ENCODE data around the gene PHLDB2. TPM values are rescaled to one million over a fixed set of nuclear protein-coding genes. Genes with fewer than 3 reads are reported as not detected.

Gene PHLDB2
- total RNA-seq, 1 experiment from 2014 or later, result 143 TPM

GRCh38 chr3:111949712-111950111, 90.6 kb downstream of the PHLDB2 start:
- BruUV-seq (replicated peaks), result no TSS peak
- TF ChIP-seq ATF3 (IDR thresholded peaks at IDR 0.05) (no peak), JUND (IDR thresholded peaks at IDR 0.05) (no peak), ZFX (IDR thresholded peaks at IDR 0.05) (no peak), FOSL1 (IDR thresholded peaks at IDR 0.05; ENCODE audit: low read depth) (no peak), POLR2A (IDR thresholded peaks at IDR 0.05; ENCODE audit: borderline replicate concordance, extremely low read depth, insufficient read depth, insufficient read length) (no peak), YY1 (IDR thresholded peaks at IDR 0.05; ENCODE audit: extremely low read depth, insufficient replicate concordance, low read depth, low read length) (no peak), CBX3 (IDR thresholded peaks at IDR 0.05; ENCODE audit: low read depth) (no peak), TCF7L2 (IDR thresholded peaks at IDR 0.05; ENCODE audit: borderline replicate concordance, extremely low read depth, insufficient read depth, insufficient read length) (no peak), ZNF274 (IDR thresholded peaks at IDR 0.05; ENCODE audit: low read depth, low read length) (no peak), RAD21 (IDR thresholded peaks at IDR 0.05; ENCODE audit: low read depth) (no peak), SP1 (IDR thresholded peaks at IDR 0.05; ENCODE audit: low read depth) (no peak), SIN3A (IDR thresholded peaks at IDR 0.05; ENCODE audit: low read depth) (no peak), EZH2phosphoT487 (IDR thresholded peaks at IDR 0.05; ENCODE audit: borderline replicate concordance) (no peak), CEBPB (IDR thresholded peaks at IDR 0.05; ENCODE audit: low read depth) (no peak), ELF1 (IDR thresholded peaks at IDR 0.05; ENCODE audit: borderline replicate concordance, low read depth) (no peak)
- TF ChIP-seq, protein P1, sequence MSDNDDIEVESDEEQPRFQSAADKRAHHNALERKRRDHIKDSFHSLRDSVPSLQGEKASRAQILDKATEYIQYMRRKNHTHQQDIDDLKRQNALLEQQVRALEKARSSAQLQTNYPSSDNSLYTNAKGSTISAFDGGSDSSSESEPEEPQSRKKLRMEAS (IDR thresholded peaks at IDR 0.05), result no peak
- TF ChIP-seq, protein P2, sequence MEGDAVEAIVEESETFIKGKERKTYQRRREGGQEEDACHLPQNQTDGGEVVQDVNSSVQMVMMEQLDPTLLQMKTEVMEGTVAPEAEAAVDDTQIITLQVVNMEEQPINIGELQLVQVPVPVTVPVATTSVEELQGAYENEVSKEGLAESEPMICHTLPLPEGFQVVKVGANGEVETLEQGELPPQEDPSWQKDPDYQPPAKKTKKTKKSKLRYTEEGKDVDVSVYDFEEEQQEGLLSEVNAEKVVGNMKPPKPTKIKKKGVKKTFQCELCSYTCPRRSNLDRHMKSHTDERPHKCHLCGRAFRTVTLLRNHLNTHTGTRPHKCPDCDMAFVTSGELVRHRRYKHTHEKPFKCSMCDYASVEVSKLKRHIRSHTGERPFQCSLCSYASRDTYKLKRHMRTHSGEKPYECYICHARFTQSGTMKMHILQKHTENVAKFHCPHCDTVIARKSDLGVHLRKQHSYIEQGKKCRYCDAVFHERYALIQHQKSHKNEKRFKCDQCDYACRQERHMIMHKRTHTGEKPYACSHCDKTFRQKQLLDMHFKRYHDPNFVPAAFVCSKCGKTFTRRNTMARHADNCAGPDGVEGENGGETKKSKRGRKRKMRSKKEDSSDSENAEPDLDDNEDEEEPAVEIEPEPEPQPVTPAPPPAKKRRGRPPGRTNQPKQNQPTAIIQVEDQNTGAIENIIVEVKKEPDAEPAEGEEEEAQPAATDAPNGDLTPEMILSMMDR (IDR thresholded peaks at IDR 0.05 in 2 of 3, conservative IDR thresholded peaks at IDR 0.05 in 1 of 3; ENCODE audit: borderline replicate concordance in 1 of 3, insufficient read depth in 1 of 3, low read depth in 2 of 3, low read length in 2 of 3), result no peak
- TF ChIP-seq, protein P3, sequence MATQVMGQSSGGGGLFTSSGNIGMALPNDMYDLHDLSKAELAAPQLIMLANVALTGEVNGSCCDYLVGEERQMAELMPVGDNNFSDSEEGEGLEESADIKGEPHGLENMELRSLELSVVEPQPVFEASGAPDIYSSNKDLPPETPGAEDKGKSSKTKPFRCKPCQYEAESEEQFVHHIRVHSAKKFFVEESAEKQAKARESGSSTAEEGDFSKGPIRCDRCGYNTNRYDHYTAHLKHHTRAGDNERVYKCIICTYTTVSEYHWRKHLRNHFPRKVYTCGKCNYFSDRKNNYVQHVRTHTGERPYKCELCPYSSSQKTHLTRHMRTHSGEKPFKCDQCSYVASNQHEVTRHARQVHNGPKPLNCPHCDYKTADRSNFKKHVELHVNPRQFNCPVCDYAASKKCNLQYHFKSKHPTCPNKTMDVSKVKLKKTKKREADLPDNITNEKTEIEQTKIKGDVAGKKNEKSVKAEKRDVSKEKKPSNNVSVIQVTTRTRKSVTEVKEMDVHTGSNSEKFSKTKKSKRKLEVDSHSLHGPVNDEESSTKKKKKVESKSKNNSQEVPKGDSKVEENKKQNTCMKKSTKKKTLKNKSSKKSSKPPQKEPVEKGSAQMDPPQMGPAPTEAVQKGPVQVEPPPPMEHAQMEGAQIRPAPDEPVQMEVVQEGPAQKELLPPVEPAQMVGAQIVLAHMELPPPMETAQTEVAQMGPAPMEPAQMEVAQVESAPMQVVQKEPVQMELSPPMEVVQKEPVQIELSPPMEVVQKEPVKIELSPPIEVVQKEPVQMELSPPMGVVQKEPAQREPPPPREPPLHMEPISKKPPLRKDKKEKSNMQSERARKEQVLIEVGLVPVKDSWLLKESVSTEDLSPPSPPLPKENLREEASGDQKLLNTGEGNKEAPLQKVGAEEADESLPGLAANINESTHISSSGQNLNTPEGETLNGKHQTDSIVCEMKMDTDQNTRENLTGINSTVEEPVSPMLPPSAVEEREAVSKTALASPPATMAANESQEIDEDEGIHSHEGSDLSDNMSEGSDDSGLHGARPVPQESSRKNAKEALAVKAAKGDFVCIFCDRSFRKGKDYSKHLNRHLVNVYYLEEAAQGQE (IDR thresholded peaks at IDR 0.05; ENCODE audit: low read depth), result no peak
- ATAC-seq (no peak), DNase-seq (ENCODE audit: low read depth, low spot score) (no peak)
- no peak overlapping the region for H2AFZ ChIP-seq (ENCODE audit: low read depth, low read length, poor library complexity, severe bottlenecking)
- H3K79me2 ChIP-seq (ENCODE audit: insufficient read depth, low read length), result no peaks in the 10 kb centered on the region
- intact Hi-C loops (cut with micrococcal nuclease), result no loop called here
- peaks cover 29 to 35% of the 10 kb centered on the region in 2 experiments for H3K4me1 ChIP-seq (ENCODE audit: control insufficient read depth in 1 of 2, insufficient read depth in 2 of 2, low read length in 2 of 2)
- ChIA-PET RAD21 (ENCODE audit: low non-redundant PET in 1 of 2, low total read pairs in 2 of 2, uncharacterized antibody in 2 of 2, unreplicated experiment in 2 of 2) (no interaction called here), POLR2A (interaction anchor here (1.4 kb wide), 1 partner anchor 45 kb away, joined by 3 read pairs; no protein-coding TSS in a partner anchor), CTCF (interaction anchor here (0.6 kb wide), 1 partner anchor 55 kb away, joined by 3 read pairs; no protein-coding TSS in a partner anchor)
- peak overlapping the region; percentile 75; the same call in 1 of the 2 replicates for H3K27ac ChIP-seq (ENCODE audit: low read depth, low read length)
- no peaks in the 10 kb centered on the region for H3K9me2 ChIP-seq (ENCODE audit: insufficient read depth)
- H3K9ac ChIP-seq (ENCODE audit: low read length), result no peak overlapping the region
- no peaks in the 10 kb centered on the region for H3K9me3 ChIP-seq (ENCODE audit: control insufficient read depth in 1 of 2, insufficient read depth in 1 of 2, low read depth in 1 of 2, low read length in 2 of 2)
- H3K4me3 ChIP-seq (replicated peaks in 1 of 2; ENCODE audit: low read depth in 1 of 2, low read length in 2 of 2), result no peak overlapping the region
- H3K36me3 ChIP-seq (ENCODE audit: control insufficient read depth in 1 of 2, insufficient read depth in 2 of 2, low read length in 2 of 2), result peaks cover 21 to 47% of the 10 kb centered on the region in 2 experiments
- H3K4me2 ChIP-seq (ENCODE audit: low read length), result no peak overlapping the region
- no peaks in the 10 kb centered on the region for H3K27me3 ChIP-seq (ENCODE audit: insufficient read depth, low read length)
- H4K20me1 ChIP-seq (ENCODE audit: insufficient read depth), result no peaks in the 10 kb centered on the region
